Thoracic aorta (tissue), 2 donors: Measurements from ENCODE around the gene ACIN1. TPM values are rescaled to one million over a fixed set of nuclear protein-coding genes. Genes with fewer than 3 reads are reported as not detected.

Experiments used
- ATAC-seq: fragments of 150-250 bp; one replicate; pipeline ENCODE4 v1.8.0; 2017; ENCODE audit warnings: low read depth; ENCODE audit not compliant: insufficient number of reproducible peaks, low FRiP score
- DNase-seq: peaks from one replicate; pipeline ENCODE4 v3.0.0-alpha.2; 2020; ENCODE audit warnings: low spot score
- H3K27ac ChIP-seq, 2 donors: fragments of 200-600 bp; sonication (generic); 1 replicate in 1 of 2; 2 replicates in 1 of 2; pipeline ENCODE4 v1.5.1; 2016; ENCODE audit warnings: mild to moderate bottlenecking in 2 of 2, moderate library complexity in 2 of 2
- H3K27me3 ChIP-seq: fragments of 200-600 bp; sonication (generic); replicated peaks from 2 replicates; pipeline ENCODE4 v1.6.0; 2016; ENCODE audit warnings: mild to moderate bottlenecking; ENCODE audit not compliant: insufficient read depth
- H3K36me3 ChIP-seq: fragments of 200-600 bp; sonication (generic); one replicate; pipeline ENCODE4 v1.5.1; 2016
- H3K4me1 ChIP-seq, 2 donors: fragments of 200-600 bp; sonication (generic); 1 replicate in 1 of 2; 2 replicates in 1 of 2; pipeline versions ENCODE4 v1.5.1 to v1.6.0; 2016; ENCODE audit warnings: low read depth in 2 of 2, mild to moderate bottlenecking in 1 of 2; ENCODE audit not compliant: control insufficient read depth in 1 of 2
- H3K4me3 ChIP-seq: fragments of 200-600 bp; sonication (generic); 2 replicates; pipeline ENCODE4 v1.5.1; 2016; ENCODE audit warnings: mild to moderate bottlenecking
- H3K9me3 ChIP-seq: fragments of 200-600 bp; sonication (generic); 2 replicates; pipeline ENCODE4 v1.5.1; 2016
- CTCF ChIP-seq: fragments of 200-600 bp; sonication (generic); IDR thresholded peaks from one replicate; pipeline ENCODE4 v1.5.1; 2019; ENCODE audit warnings: antibody characterized with exemption
- total RNA-seq, 2 donors: library from RNA; depleted of rRNA; stranded (reverse); fragments of >200 nt; gene quantifications; one replicate each; pipeline versions ENCODE4 v1.1.0 to v1.2.3, GENCODE V29; 2016

The ACIN1 gene
- total RNA-seq, 2 donors from 2014 or later = 117 to 154 TPM

GRCh38 chr14:23127861-23128260 is 32.9 kb upstream of the ACIN1 start:
- no peak for DNase-seq
- no peak overlapping the region for H3K27ac ChIP-seq
- peaks cover 18% of the 10 kb centered on the region for H3K36me3 ChIP-seq

GRCh38 chr14:23126548-23127278 is 31.8 kb upstream of the ACIN1 start:
- Histone ChIP-seq H3K27me3 (no peaks in the 10 kb centered on the region), H3K9me3 (no peaks in the 10 kb centered on the region), H3K36me3 (peaks cover 18% of the 10 kb centered on the region), H3K4me3 (no peak overlapping the region), H3K27ac (peak overlapping the region; percentile 47 to 69), H3K4me1 (peaks cover 8 to 47% of the 10 kb centered on the region in 2 donors)
- no peak for TF ChIP-seq CTCF
- no peak for ATAC-seq
- DNase-seq = no peak

More at GRCh38 chr14:23127861-23128260, 32.9 kb upstream of the ACIN1 start:
- H3K4me1 ChIP-seq = peaks cover 8 to 40% of the 10 kb centered on the region in 2 donors
- H3K27me3 ChIP-seq = no peaks in the 10 kb centered on the region
- ATAC-seq = no peak
- no peak for TF ChIP-seq CTCF
- no peaks in the 10 kb centered on the region for H3K9me3 ChIP-seq
- no peak overlapping the region for H3K4me3 ChIP-seq

GRCh38 chr14:23125933-23126524 is 31.1 kb upstream of the ACIN1 start:
- no peak overlapping the region for H3K4me3 ChIP-seq
- no peak for TF ChIP-seq CTCF
- DNase-seq = no peak
- ATAC-seq = no peak
- H3K27ac ChIP-seq = peak overlapping the region; percentile 47 to 69
- H3K4me1 ChIP-seq = peaks cover 15 to 54% of the 10 kb centered on the region in 2 donors
- peaks cover 18% of the 10 kb centered on the region for H3K36me3 ChIP-seq
- no peaks in the 10 kb centered on the region for H3K27me3 ChIP-seq
- H3K9me3 ChIP-seq = no peaks in the 10 kb centered on the region

- TF ChIP-seq CTCF = no peak
- H3K36me3 ChIP-seq = peaks cover 18% of the 10 kb centered on the region
- H3K27me3 ChIP-seq = no peaks in the 10 kb centered on the region
- H3K4me1 ChIP-seq = peaks cover 16 to 53% of the 10 kb centered on the region in 2 donors
- no peaks in the 10 kb centered on the region for H3K9me3 ChIP-seq
- no peak for ATAC-seq
- peak overlapping the region; percentile 47 to 69 for H3K27ac ChIP-seq
- no peak overlapping the region for H3K4me3 ChIP-seq
- no peak for DNase-seq
Measured at GRCh38 chr14:23125011-23125410, 30.1 kb upstream of the ACIN1 start.

GRCh38 chr14:23124337-23124954 is 29.5 kb upstream of the ACIN1 start:
- Histone ChIP-seq H3K4me3 (no peak overlapping the region), H3K36me3 (peaks cover 16% of the 10 kb centered on the region), H3K4me1 (peaks cover 16 to 53% of the 10 kb centered on the region in 2 donors), H3K27ac (peak overlapping the region; percentile 47 to 69), H3K27me3 (no peaks in the 10 kb centered on the region), H3K9me3 (no peaks in the 10 kb centered on the region)
- DNase-seq (no peak), ATAC-seq (no peak)
- no peak for TF ChIP-seq CTCF
